ENCODE results near the gene CENPX.
"Not testable (repeated sequence)": the region's sequence is repeated elsewhere in the genome, so short reads cannot be mapped to it uniquely, and the experiment has no call there.

Gene CENPX

GRCh38 chr17:82043507-82043906, 20.8 kb upstream of the CENPX start:
- H3K4me3 ChIP-seq (ENCODE audit: low read depth, low read length): no peak overlapping the region
- no peak for DNase-seq (ENCODE audit: low read depth)

GRCh38 chr17:82042649-82043048, 20.0 kb upstream of the CENPX start:
- H3K4me3 ChIP-seq (ENCODE audit: low read depth, low read length): no peak overlapping the region
- DNase-seq (ENCODE audit: low read depth): no peak

GRCh38 chr17:82041144-82041814, 18.6 kb upstream of the CENPX start:
- DNase-seq (ENCODE audit: low read depth): no peak
- no peak overlapping the region for H3K4me3 ChIP-seq (ENCODE audit: low read depth, low read length)

- H3K4me3 ChIP-seq (ENCODE audit: low read depth, low read length): no peak overlapping the region
- DNase-seq (ENCODE audit: low read depth): no peak
Observed at GRCh38 chr17:82039695-82040299, 17.1 kb upstream of the CENPX start.

- H3K4me3 ChIP-seq (ENCODE audit: low read depth, low read length); DNase-seq (ENCODE audit: low read depth): not testable (repeated sequence)
Observed at GRCh38 chr17:82038796-82039409, 16.2 kb upstream of the CENPX start.

GRCh38 chr17:82037889-82038195, 15.2 kb upstream of the CENPX start:
- peak overlapping the region; percentile 67 for H3K4me3 ChIP-seq (ENCODE audit: low read depth, low read length)
- DNase-seq (ENCODE audit: low read depth): no peak

GRCh38 chr17:82037092-82037888, 14.6 kb upstream of the CENPX start, which contains the start of gene DCXR:
Gene DCXR (minus strand): TSS chr17:82037697. CDS start chr17:82037682, 15 bp downstream.
- DNase-seq (ENCODE audit: low read depth): peak; percentile 83
- H3K4me3 ChIP-seq (ENCODE audit: low read depth, low read length): peak within 1 kb of the TSS; percentile 67

GRCh38 chr17:82036634-82037091, 14.0 kb upstream of the CENPX start:
- H3K4me3 ChIP-seq (ENCODE audit: low read depth, low read length): peak overlapping the region; percentile 67
- no peak for DNase-seq (ENCODE audit: low read depth)

- DNase-seq (ENCODE audit: low read depth): no peak
- peak overlapping the region; percentile 67 for H3K4me3 ChIP-seq (ENCODE audit: low read depth, low read length)
Observed at GRCh38 chr17:82035956-82036633, 13.4 kb upstream of the CENPX start.

GRCh38 chr17:82035488-82035887, 12.8 kb upstream of the CENPX start:
- no peak for DNase-seq (ENCODE audit: low read depth)
- no peak overlapping the region for H3K4me3 ChIP-seq (ENCODE audit: low read depth, low read length)

GRCh38 chr17:82034371-82035011, 11.8 kb upstream of the CENPX start:
- DNase-seq (ENCODE audit: low read depth): no peak

GRCh38 chr17:82033359-82034085, 10.8 kb upstream of the CENPX start:
- H3K4me3 ChIP-seq (ENCODE audit: low read depth, low read length): no peak overlapping the region
- DNase-seq (ENCODE audit: low read depth): no peak

More at GRCh38 chr17:82034371-82035011, 11.8 kb upstream of the CENPX start:
- no peak overlapping the region for H3K4me3 ChIP-seq (ENCODE audit: low read depth, low read length)

GRCh38 chr17:82031885-82032627, 9.4 kb upstream of the CENPX start:
- H3K4me3 ChIP-seq (ENCODE audit: low read depth, low read length): peak overlapping the region; percentile 74
- no peak for DNase-seq (ENCODE audit: low read depth)

- DNase-seq (ENCODE audit: low read depth): no peak
- H3K4me3 ChIP-seq (ENCODE audit: low read depth, low read length): peak within 1 kb of the TSS; percentile 74
Observed at GRCh38 chr17:82031303-82031884, 8.7 kb upstream of the CENPX start, which contains the start of gene RAC3. Gene RAC3 (plus strand): TSS chr17:82031678. CDS start chr17:82031762, 84 bp downstream.

GRCh38 chr17:82030470-82031302, 8.0 kb upstream of the CENPX start:
- peak; percentile 57 for DNase-seq (ENCODE audit: low read depth)

GRCh38 chr17:82029990-82030469, 7.4 kb upstream of the CENPX start:
- no peak overlapping the region for H3K4me3 ChIP-seq (ENCODE audit: low read depth, low read length)
- no peak for DNase-seq (ENCODE audit: low read depth)

More at GRCh38 chr17:82030470-82031302, 8.0 kb upstream of the CENPX start:
- H3K4me3 ChIP-seq (ENCODE audit: low read depth, low read length): peak overlapping the region; percentile 62
